Measurements from ENCODE around the gene PDE3A. TPM values are rescaled to one million over a fixed set of nuclear protein-coding genes. Genes with fewer than 3 reads are reported as not detected.
A peak's percentile ranks its signal among the peaks of the same experiment; 100 is the strongest.

The PDE3A gene
- total and polyA plus RNA-seq, 2 of the 4 experiments (the other 2 are of a cell fraction) = 0.09 to 0.18 TPM

DNA sequence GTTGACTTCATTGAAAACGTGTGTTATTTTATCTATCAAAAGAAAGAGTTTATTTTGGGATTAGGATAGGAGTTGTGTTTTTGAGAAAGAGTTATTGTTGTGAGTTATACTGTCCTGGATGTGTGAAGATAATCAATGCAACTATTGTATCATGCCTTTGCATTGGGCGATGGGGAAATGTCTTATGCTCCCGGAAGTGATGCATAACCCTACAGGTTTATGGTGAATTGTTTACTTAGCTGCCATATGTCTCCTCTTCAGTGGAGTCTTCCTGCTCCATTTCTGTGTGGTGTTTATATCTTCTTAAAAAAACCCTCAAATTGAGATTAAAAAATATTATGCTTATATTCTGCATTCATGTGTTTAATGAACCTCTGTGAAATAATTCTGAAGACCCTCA is 6.5 kb downstream of the PDE3A start:
- no peak for DNase-seq
- Histone ChIP-seq H2AFZ (replicated peaks; ENCODE audit: low read length, poor library complexity) (no peak overlapping the region), H3K27me3 (ENCODE audit: control insufficient read depth, insufficient read depth, low read length) (no peaks in the 10 kb centered on the region), H2AK5ac (ENCODE audit: low read depth, low read length) (no peak overlapping the region), H3K4me1 (ENCODE audit: control insufficient read depth, insufficient read depth, low read length) (no peaks in the 10 kb centered on the region), H2BK120ac (ENCODE audit: low read depth, low read length) (no peak overlapping the region), H3K9ac (ENCODE audit: low read depth, low read length) (no peak overlapping the region), H3K4me3 (ENCODE audit: insufficient read depth, low read depth, low read length) (no peak overlapping the region), H2BK15ac (ENCODE audit: low read depth, low read length) (no peak overlapping the region), H3K18ac (ENCODE audit: low read depth, low read length) (no peak overlapping the region), H3K9me3 (ENCODE audit: control insufficient read depth, insufficient read depth, low read length) (no peaks in the 10 kb centered on the region), H3K27ac (ENCODE audit: insufficient read depth, low read length) (no peak overlapping the region), H4K91ac (ENCODE audit: insufficient read depth, low read depth, low read length) (no peak overlapping the region), H3K79me1 (ENCODE audit: low read depth in 1 of 2, low read length in 2 of 2) (no peaks in the 10 kb centered on the region), H2BK20ac (ENCODE audit: low read depth, low read length) (0 out of 2 replicates have a peak overlapping the region, but pooled peaks have one; percentile 17), H3K56ac (ENCODE audit: extremely low read depth, insufficient read depth, low read length) (no peak overlapping the region), H2BK5ac (ENCODE audit: low read depth, low read length, poor library complexity, severe bottlenecking) (no peak overlapping the region), H4K5ac (ENCODE audit: low read depth, low read length) (no peak overlapping the region), H3K23ac (ENCODE audit: low read depth, low read length) (no peak overlapping the region), H3K4ac (ENCODE audit: low read depth, low read length) (no peak overlapping the region), H3K9me1 (ENCODE audit: insufficient read depth, low read length) (no peaks in the 10 kb centered on the region), H4K20me1 (ENCODE audit: insufficient read depth, low read length) (no peaks in the 10 kb centered on the region), H2AK9ac (replicated peaks; ENCODE audit: low read depth, low read length, poor library complexity) (no peak overlapping the region), H4K8ac (ENCODE audit: low read depth in 2 of 2, low read length in 2 of 2) (no peak overlapping the region), H3K14ac (replicated peaks; ENCODE audit: low read depth, low read length) (no peak overlapping the region), H3K4me2 (ENCODE audit: low read depth, low read length) (no peak overlapping the region), H3K36me3 (ENCODE audit: control insufficient read depth, insufficient read depth, low read length) (no peaks in the 10 kb centered on the region)
- intact Hi-C loops (cut with micrococcal nuclease) = loop anchor here (5.0 kb wide), 1 partner anchor 722 kb away; no protein-coding TSS in a partner anchor
- BruUV-seq (replicated peaks) = no TSS peak
- TF ChIP-seq NFE2L2 (IDR thresholded peaks at IDR 0.05; ENCODE audit: low read depth, low read length) = no peak
- TF ChIP-seq SMC3 (IDR thresholded peaks at IDR 0.05; ENCODE audit: low read depth, low read length) = no peak
- ChIA-PET CTCF (no interaction called here), POLR2A (ENCODE audit: unreplicated experiment) (no interaction called here)
- in situ Hi-C loops (cut with MboI; ENCODE audit: low sequenced_read_pairs) = loop anchor here (10.0 kb wide), 1 partner anchor 460 kb away; no protein-coding TSS in a partner anchor
- dilution Hi-C loops (cut with HindIII; ENCODE audit: low sequenced_read_pairs, unreplicated experiment) = no loop called here
- WGBS, 2 experiments (ENCODE audit: extremely low coverage in 2 of 2, insufficient read length in 1 of 2) = 60 to 100% methylated on average over 1 of the region's 3 CpGs
- ATAC-seq (ENCODE audit: low read depth) = no peak

All from IMR-90 (cell line).